ENCODE measurements around the gene GANC. TPM values are rescaled to one million over a fixed set of nuclear protein-coding genes. Genes with fewer than 3 reads are reported as not detected.
A peak's percentile ranks its signal among the peaks of the same experiment; 100 is the strongest.
"Not testable (repeated sequence)": the region's sequence is repeated elsewhere in the genome, so short reads cannot be mapped to it uniquely, and the experiment has no call there.

Gene GANC
- 16.9 TPM for polyA plus RNA-seq (2013, experiment 1 of 2)
- 17.1 TPM for polyA plus RNA-seq (2013, experiment 2 of 2)

- Histone ChIP-seq H3K9me3 (ENCODE audit: control insufficient read depth, low read length) (no peaks in the 10 kb centered on the region), H3K27ac (ENCODE audit: low read depth, low read length, severe bottlenecking) (peak within 1 kb of the TSS; percentile 95), H3K4me3 (ENCODE audit: extremely low read depth, insufficient read depth, low read length, poor library complexity, severe bottlenecking) (peak within 1 kb of the TSS; percentile 72), H3K4me1 (ENCODE audit: control insufficient read depth, insufficient read depth, low read length, poor library complexity, severe bottlenecking) (peaks cover 8% of the 10 kb centered on the region), H3K36me3 (ENCODE audit: control insufficient read depth, insufficient read depth, low read length) (peaks cover 25% of the 10 kb centered on the region)
- WGBS, 2 experiments (ENCODE audit: insufficient coverage in 2 of 2), result 0% methylated on average over 49 to 51 of the region's 52 CpGs
Observed at GRCh38 chr15:42272939-42273899, at the start of gene GANC, which contains the start of gene TMEM87A. Gene GANC, plus strand, starts transcription at chr15:42273201. Its CDS starts 1,281 bp downstream, at chr15:42274482. Gene TMEM87A, minus strand, starts transcription at chr15:42273433. Its CDS starts 35 bp downstream, at chr15:42273398.

GRCh38 chr15:42226648-42227047 is 46.4 kb upstream of the GANC start:
- H3K36me3 ChIP-seq (ENCODE audit: control insufficient read depth, insufficient read depth, low read length), result peaks cover 80% of the 10 kb centered on the region
- H3K9me3 ChIP-seq (ENCODE audit: control insufficient read depth, low read length), result no peaks in the 10 kb centered on the region
- no peak overlapping the region for H3K27ac ChIP-seq (ENCODE audit: low read depth, low read length, severe bottlenecking)
- no peak overlapping the region for H3K4me3 ChIP-seq (ENCODE audit: extremely low read depth, insufficient read depth, low read length, poor library complexity, severe bottlenecking)
- no peaks in the 10 kb centered on the region for H3K4me1 ChIP-seq (ENCODE audit: control insufficient read depth, insufficient read depth, low read length, poor library complexity, severe bottlenecking)
- WGBS, 2 experiments (ENCODE audit: insufficient coverage in 2 of 2), result 96 to 100% methylated on average over 4 of the region's 5 CpGs

- H3K4me1 ChIP-seq (ENCODE audit: control insufficient read depth, insufficient read depth, low read length, poor library complexity, severe bottlenecking), result no peaks in the 10 kb centered on the region
- no peak overlapping the region for H3K4me3 ChIP-seq (ENCODE audit: extremely low read depth, insufficient read depth, low read length, poor library complexity, severe bottlenecking)
- H3K9me3 ChIP-seq (ENCODE audit: control insufficient read depth, low read length), result no peaks in the 10 kb centered on the region
- H3K36me3 ChIP-seq (ENCODE audit: control insufficient read depth, insufficient read depth, low read length), result peaks cover 78% of the 10 kb centered on the region
- WGBS, 2 experiments (ENCODE audit: insufficient coverage in 2 of 2), result no CpG with 5 or more reads among the region's 1 CpG
- H3K27ac ChIP-seq (ENCODE audit: low read depth, low read length, severe bottlenecking), result no peak overlapping the region
Observed at GRCh38 chr15:42228036-42228435, 45.0 kb upstream of the GANC start.

GRCh38 chr15:42228981-42229380 is 44.0 kb upstream of the GANC start:
- WGBS, 2 experiments (ENCODE audit: insufficient coverage in 2 of 2), result 94 to 95% methylated on average over 3 of the region's 5 CpGs
- H3K36me3 ChIP-seq (ENCODE audit: control insufficient read depth, insufficient read depth, low read length), result peaks cover 80% of the 10 kb centered on the region
- H3K27ac ChIP-seq (ENCODE audit: low read depth, low read length, severe bottlenecking); H3K4me1 ChIP-seq (ENCODE audit: control insufficient read depth, insufficient read depth, low read length, poor library complexity, severe bottlenecking); H3K9me3 ChIP-seq (ENCODE audit: control insufficient read depth, low read length); H3K4me3 ChIP-seq (ENCODE audit: extremely low read depth, insufficient read depth, low read length, poor library complexity, severe bottlenecking): not testable (repeated sequence)

GRCh38 chr15:42231088-42231487 is 41.9 kb upstream of the GANC start:
- no peak overlapping the region for H3K27ac ChIP-seq (ENCODE audit: low read depth, low read length, severe bottlenecking)
- no peaks in the 10 kb centered on the region for H3K4me1 ChIP-seq (ENCODE audit: control insufficient read depth, insufficient read depth, low read length, poor library complexity, severe bottlenecking)
- no peak overlapping the region for H3K4me3 ChIP-seq (ENCODE audit: extremely low read depth, insufficient read depth, low read length, poor library complexity, severe bottlenecking)
- WGBS, 2 experiments (ENCODE audit: insufficient coverage in 2 of 2), result 92 to 100% methylated on average over 1 of the region's 1 CpG
- H3K9me3 ChIP-seq (ENCODE audit: control insufficient read depth, low read length), result no peaks in the 10 kb centered on the region
- peaks cover 80% of the 10 kb centered on the region for H3K36me3 ChIP-seq (ENCODE audit: control insufficient read depth, insufficient read depth, low read length)

- H3K4me3 ChIP-seq (ENCODE audit: extremely low read depth, insufficient read depth, low read length, poor library complexity, severe bottlenecking), result no peak overlapping the region
- no peaks in the 10 kb centered on the region for H3K4me1 ChIP-seq (ENCODE audit: control insufficient read depth, insufficient read depth, low read length, poor library complexity, severe bottlenecking)
- H3K27ac ChIP-seq (ENCODE audit: low read depth, low read length, severe bottlenecking), result no peak overlapping the region
- 70 to 80% methylated on average over 2 of the region's 5 CpGs for WGBS, 2 experiments (ENCODE audit: insufficient coverage in 2 of 2)
- H3K36me3 ChIP-seq (ENCODE audit: control insufficient read depth, insufficient read depth, low read length), result peaks cover 79% of the 10 kb centered on the region
- H3K9me3 ChIP-seq (ENCODE audit: control insufficient read depth, low read length), result no peaks in the 10 kb centered on the region
Observed at GRCh38 chr15:42232606-42233005, 40.4 kb upstream of the GANC start.

GRCh38 chr15:42233107-42233506 is 39.9 kb upstream of the GANC start:
- no peaks in the 10 kb centered on the region for H3K4me1 ChIP-seq (ENCODE audit: control insufficient read depth, insufficient read depth, low read length, poor library complexity, severe bottlenecking)
- no peak overlapping the region for H3K27ac ChIP-seq (ENCODE audit: low read depth, low read length, severe bottlenecking)
- H3K36me3 ChIP-seq (ENCODE audit: control insufficient read depth, insufficient read depth, low read length), result peaks cover 79% of the 10 kb centered on the region
- H3K9me3 ChIP-seq (ENCODE audit: control insufficient read depth, low read length), result no peaks in the 10 kb centered on the region
- H3K4me3 ChIP-seq (ENCODE audit: extremely low read depth, insufficient read depth, low read length, poor library complexity, severe bottlenecking), result no peak overlapping the region
- no CpG with 5 or more reads among the region's 2 CpGs for whole genome bisulfite sequencing, 2 experiments (ENCODE audit: insufficient coverage in 2 of 2)

GRCh38 chr15:42239528-42240182 is 33.3 kb upstream of the GANC start:
- Histone ChIP-seq H3K36me3 (ENCODE audit: control insufficient read depth, insufficient read depth, low read length) (peaks cover 69% of the 10 kb centered on the region), H3K9me3 (ENCODE audit: control insufficient read depth, low read length) (no peaks in the 10 kb centered on the region), H3K4me3 (ENCODE audit: extremely low read depth, insufficient read depth, low read length, poor library complexity, severe bottlenecking) (no peak overlapping the region)

GRCh38 chr15:42240823-42241222 is 32.2 kb upstream of the GANC start:
- Histone ChIP-seq H3K4me3 (ENCODE audit: extremely low read depth, insufficient read depth, low read length, poor library complexity, severe bottlenecking) (no peak overlapping the region), H3K36me3 (ENCODE audit: control insufficient read depth, insufficient read depth, low read length) (peaks cover 59% of the 10 kb centered on the region), H3K27ac (ENCODE audit: low read depth, low read length, severe bottlenecking) (no peak overlapping the region), H3K4me1 (ENCODE audit: control insufficient read depth, insufficient read depth, low read length, poor library complexity, severe bottlenecking) (no peaks in the 10 kb centered on the region), H3K9me3 (ENCODE audit: control insufficient read depth, low read length) (no peaks in the 10 kb centered on the region)
- no CpG with 5 or more reads among the region's 1 CpG for WGBS, 2 experiments (ENCODE audit: insufficient coverage in 2 of 2)

More at GRCh38 chr15:42239528-42240182, 33.3 kb upstream of the GANC start:
- Histone ChIP-seq H3K4me1 (ENCODE audit: control insufficient read depth, insufficient read depth, low read length, poor library complexity, severe bottlenecking) (no peaks in the 10 kb centered on the region), H3K27ac (ENCODE audit: low read depth, low read length, severe bottlenecking) (no peak overlapping the region)

- Histone ChIP-seq H3K36me3 (ENCODE audit: control insufficient read depth, insufficient read depth, low read length) (peaks cover 61% of the 10 kb centered on the region), H3K27ac (ENCODE audit: low read depth, low read length, severe bottlenecking) (no peak overlapping the region), H3K4me3 (ENCODE audit: extremely low read depth, insufficient read depth, low read length, poor library complexity, severe bottlenecking) (no peak overlapping the region), H3K9me3 (ENCODE audit: control insufficient read depth, low read length) (peaks cover 22% of the 10 kb centered on the region), H3K4me1 (ENCODE audit: control insufficient read depth, insufficient read depth, low read length, poor library complexity, severe bottlenecking) (no peaks in the 10 kb centered on the region)
- WGBS, 2 experiments (ENCODE audit: insufficient coverage in 2 of 2), result no CpG with 5 or more reads among the region's 2 CpGs
Observed at GRCh38 chr15:42253300-42253699, 19.7 kb upstream of the GANC start.

Data from mesodermal cell (in vitro differentiated cells).